H1 (cell line): ENCODE data around the gene FPGS. TPM values are rescaled to one million over a fixed set of nuclear protein-coding genes. Genes with fewer than 3 reads are reported as not detected.

Experiments
- ASH2L ChIP-seq: fragments of 200-600, 300-600 bp; sonication (generic); IDR thresholded peaks from one replicate; pipeline ENCODE4 v1.7.1; 2017; ENCODE audit warnings: low read length
- BACH1 ChIP-seq: IDR thresholded peaks from 2 replicates; pipeline ENCODE4 v1.6.1; 2012; ENCODE audit warnings: low read length, improper control_type of control experiment
- BCL11A ChIP-seq, 2 experiments: IDR thresholded peaks; one replicate each; pipeline ENCODE4 v1.6.1; 2011; ENCODE audit warnings: low read depth in 2 of 2, low read length in 2 of 2, mild to moderate bottlenecking in 2 of 2
- CEBPB ChIP-seq: IDR thresholded peaks from 2 replicates; pipeline ENCODE4 v1.6.1; 2012; ENCODE audit warnings: low read depth, low read length
- CHD2 ChIP-seq: IDR thresholded peaks from 2 replicates; pipeline ENCODE4 v1.6.1; 2012; ENCODE audit warnings: low read length, improper control_type of control experiment
- CREB1 ChIP-seq: IDR thresholded peaks from 2 replicates; pipeline ENCODE4 v1.6.1; 2012; ENCODE audit warnings: inconsistent platforms
- CTBP2 ChIP-seq: IDR thresholded peaks from 2 replicates; pipeline ENCODE4 v1.7.0; 2011; ENCODE audit warnings: borderline replicate concordance, mild to moderate bottlenecking, moderate library complexity, mixed read lengths, low read length; ENCODE audit not compliant: insufficient read depth, insufficient read length
- EGR1 ChIP-seq: IDR thresholded peaks from 2 replicates; pipeline ENCODE4 v1.6.1; 2011; ENCODE audit warnings: low read depth, low read length, borderline replicate concordance
- EP300 ChIP-seq, 2 experiments: IDR thresholded peaks; 1 replicate in 1 of 2; 2 replicates in 1 of 2; pipeline ENCODE4 v1.6.1; 2011 to 2012; ENCODE audit warnings: low read depth in 2 of 2, low read length in 2 of 2, mild to moderate bottlenecking in 2 of 2, borderline replicate concordance in 1 of 2, inconsistent platforms in 1 of 2, moderate library complexity in 1 of 2
- FOSL1 ChIP-seq: IDR thresholded peaks from 2 replicates; pipeline ENCODE4 v1.6.1; 2011; ENCODE audit warnings: mild to moderate bottlenecking, low read depth, low read length, moderate library complexity; ENCODE audit not compliant: insufficient read depth
- HDAC6 ChIP-seq: IDR thresholded peaks from one replicate; pipeline ENCODE4 v1.7.1; 2012; ENCODE audit warnings: low read depth, mild to moderate bottlenecking, inconsistent platforms, low read length, moderate library complexity
- JUND ChIP-seq: IDR thresholded peaks from 2 replicates; pipeline ENCODE4 v1.6.1; 2011; ENCODE audit warnings: mild to moderate bottlenecking, improper control_type of control experiment, low read length
- MAFK ChIP-seq: IDR thresholded peaks from 2 replicates; pipeline ENCODE4 v1.6.1; 2012; ENCODE audit warnings: low read depth, mild to moderate bottlenecking, improper control_type of control experiment, low read length
- PHF8 ChIP-seq: fragments of 200-600 bp; sonication (generic); conservative IDR thresholded peaks from 2 replicates; pipeline ENCODE4 v1.7.1; 2012; ENCODE audit warnings: low read depth, mild to moderate bottlenecking, inconsistent platforms, low read length, moderate library complexity
- RFX5 ChIP-seq: IDR thresholded peaks from 2 replicates; pipeline ENCODE4 v1.6.1; 2011; ENCODE audit warnings: low read depth, low read length, improper control_type of control experiment, borderline replicate concordance
- SP1 ChIP-seq: IDR thresholded peaks from 2 replicates; pipeline ENCODE4 v1.6.1; 2011; ENCODE audit warnings: low read depth, low read length
- SP2 ChIP-seq: IDR thresholded peaks from 2 replicates; pipeline ENCODE4 v1.6.1; 2012; ENCODE audit warnings: mild to moderate bottlenecking, low read length, inconsistent platforms
- TAF7 ChIP-seq: optimal IDR thresholded peaks from 2 replicates; pipeline ENCODE3; 2011; ENCODE audit warnings: low read depth, mild to moderate bottlenecking, inconsistent platforms, low read length, moderate library complexity, borderline replicate concordance
- TCF12 ChIP-seq: IDR thresholded peaks from 2 replicates; pipeline ENCODE4 v1.6.1; 2011; ENCODE audit warnings: low read depth, mild to moderate bottlenecking, low read length
- TEAD4 ChIP-seq: IDR thresholded peaks from 2 replicates; pipeline ENCODE4 v1.6.1; 2012; ENCODE audit warnings: low read depth, low read length, inconsistent platforms, mixed read lengths
- polyA plus RNA-seq, 7 experiments: library from polyadenylated mRNA; depleted of rRNA in 3 of 7; stranded (reverse) in 5 of 7; unstranded in 2 of 7; fragments of >200 nt in 5 of 7; fragments of 200-250 nt in 2 of 7; gene quantifications; 1 replicate in 5 of 7; 2 replicates in 1 of 7; 4 replicates in 1 of 7; pipeline versions ENCODE4 v1.2.1 to v1.2.3, GENCODE V29; 2011 to 2013; ENCODE audit warnings: missing spikeins in 2 of 7, mixed read lengths in 2 of 7
- total RNA-seq: library from RNA; stranded (reverse); fragmentation: NEBNext Ultra II Directional; extraction: Animal tissue kit (Norgen Biotek cat#: 25700); gene quantifications from 2 replicates; pipeline ENCODE4 v1.2.1, GENCODE V29; 2021
- TF ChIP-seq, protein P1 (sequence below): IDR thresholded peaks from 2 replicates; pipeline ENCODE4 v1.6.1; 2012; ENCODE audit warnings: inconsistent platforms
- TF ChIP-seq, protein P2 (sequence below), 3 experiments: IDR thresholded peaks; 1 replicate in 2 of 3; 2 replicates in 1 of 3; pipeline versions ENCODE4 v1.5.1 to v1.6.1; 2011; ENCODE audit warnings: low read length in 3 of 3, mild to moderate bottlenecking in 3 of 3, inconsistent platforms in 2 of 3, low read depth in 1 of 3, moderate library complexity in 1 of 3; ENCODE audit not compliant: insufficient read depth in 1 of 3; ENCODE audit errors: control extremely low read depth in 1 of 3

FPGS gene
- total and polyA plus RNA-seq, 2 of the 8 experiments (the other 6 are each of a cell fraction or from before 2014, with no cell fraction given), result 62.4 to 83.0 TPM

DNA sequence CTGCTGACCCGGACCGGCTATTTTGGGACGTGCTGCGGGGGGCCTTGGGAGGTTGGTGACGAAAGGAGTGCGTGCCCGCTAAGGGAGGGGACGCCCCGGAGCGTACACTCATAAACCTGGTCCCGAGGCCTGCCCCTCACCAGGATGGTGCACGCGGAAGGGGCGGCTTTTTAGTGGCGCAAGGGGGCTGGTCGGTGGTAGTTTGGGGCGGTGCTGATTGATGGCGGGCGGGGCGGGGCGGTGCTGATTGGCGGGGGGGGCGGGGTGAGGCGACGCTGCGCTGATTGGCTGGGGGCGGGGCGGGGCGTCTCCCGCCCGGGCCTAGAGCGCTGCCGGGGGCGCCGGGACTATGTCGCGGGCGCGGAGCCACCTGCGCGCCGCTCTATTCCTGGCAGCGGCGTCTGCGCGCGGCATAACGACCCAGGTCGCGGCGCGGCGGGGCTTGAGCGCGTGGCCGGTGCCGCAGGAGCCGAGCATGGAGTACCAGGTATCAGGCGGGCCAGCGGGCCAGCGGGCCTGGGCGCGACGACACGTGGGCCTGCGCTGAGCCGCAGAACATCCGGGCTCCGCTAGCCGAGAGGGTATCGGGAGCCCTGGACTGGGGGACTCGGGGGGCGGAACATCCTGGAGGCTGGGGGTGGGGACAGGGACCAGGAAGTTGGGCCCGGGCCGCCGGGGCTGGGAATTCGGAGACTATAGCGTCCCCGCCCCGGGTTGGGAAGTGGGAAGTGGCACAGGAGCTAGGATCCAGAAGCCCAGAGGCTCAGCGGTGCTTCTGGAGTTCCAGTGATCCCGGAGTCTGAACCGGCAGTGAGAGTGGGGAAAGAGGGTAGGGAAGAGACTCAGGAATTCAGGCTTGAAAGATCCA lies at the start of gene FPGS (continued):
- TF ChIP-seq HDAC6 (no peak), FOSL1 (no peak), RFX5 (no peak), TCF12 (no peak), TEAD4 (no peak), PHF8 (peak; percentile 100), SP2 (no peak), CREB1 (peak; percentile 14; the same call in 1 of the 2 replicates), BCL11A (IDR thresholded peaks at IDR 0.05; ENCODE audit: low read depth in 2 of 2, low read length in 2 of 2) (no peak), EGR1 (no peak), CTBP2 (no peak), MAFK (no peak), ASH2L (peak; percentile 69), JUND (no peak), EP300 (IDR thresholded peaks at IDR 0.05; ENCODE audit: borderline replicate concordance in 1 of 2, low read depth in 2 of 2, low read length in 2 of 2) (0 out of 3 replicates have a peak, but pooled peaks of 1 of the 2 experiments have one; percentile 15), CEBPB (no peak), SP1 (no peak), CHD2 (no peak; the same call in 1 of the 2 replicates), BACH1 (peak; percentile 33; the same call in 1 of the 2 replicates), TAF7 (peak; percentile 87)
- TF ChIP-seq, protein P1, sequence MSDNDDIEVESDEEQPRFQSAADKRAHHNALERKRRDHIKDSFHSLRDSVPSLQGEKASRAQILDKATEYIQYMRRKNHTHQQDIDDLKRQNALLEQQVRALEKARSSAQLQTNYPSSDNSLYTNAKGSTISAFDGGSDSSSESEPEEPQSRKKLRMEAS, result peak; percentile 96
- TF ChIP-seq, protein P2, sequence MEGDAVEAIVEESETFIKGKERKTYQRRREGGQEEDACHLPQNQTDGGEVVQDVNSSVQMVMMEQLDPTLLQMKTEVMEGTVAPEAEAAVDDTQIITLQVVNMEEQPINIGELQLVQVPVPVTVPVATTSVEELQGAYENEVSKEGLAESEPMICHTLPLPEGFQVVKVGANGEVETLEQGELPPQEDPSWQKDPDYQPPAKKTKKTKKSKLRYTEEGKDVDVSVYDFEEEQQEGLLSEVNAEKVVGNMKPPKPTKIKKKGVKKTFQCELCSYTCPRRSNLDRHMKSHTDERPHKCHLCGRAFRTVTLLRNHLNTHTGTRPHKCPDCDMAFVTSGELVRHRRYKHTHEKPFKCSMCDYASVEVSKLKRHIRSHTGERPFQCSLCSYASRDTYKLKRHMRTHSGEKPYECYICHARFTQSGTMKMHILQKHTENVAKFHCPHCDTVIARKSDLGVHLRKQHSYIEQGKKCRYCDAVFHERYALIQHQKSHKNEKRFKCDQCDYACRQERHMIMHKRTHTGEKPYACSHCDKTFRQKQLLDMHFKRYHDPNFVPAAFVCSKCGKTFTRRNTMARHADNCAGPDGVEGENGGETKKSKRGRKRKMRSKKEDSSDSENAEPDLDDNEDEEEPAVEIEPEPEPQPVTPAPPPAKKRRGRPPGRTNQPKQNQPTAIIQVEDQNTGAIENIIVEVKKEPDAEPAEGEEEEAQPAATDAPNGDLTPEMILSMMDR (IDR thresholded peaks at IDR 0.05; ENCODE audit: control extremely low read depth in 1 of 3, insufficient read depth in 1 of 3, low read depth in 1 of 3, low read length in 3 of 3), result no peak
